Fibroblast of mammary gland (primary cell): ENCODE results near the gene ARHGAP44.

ENCODE experiments used
- DNase-seq: peaks from one replicate; pipeline ENCODE4 v3.0.0-alpha.2; 2010; ENCODE audit warnings: low read depth
- H3K4me3 ChIP-seq: 2 replicates; pipeline ENCODE4 v1.5.1; 2011; ENCODE audit warnings: low read depth, mild to moderate bottlenecking, low read length, moderate library complexity; ENCODE audit not compliant: control insufficient read depth
- CTCF ChIP-seq: conservative IDR thresholded peaks from 2 replicates; pipeline ENCODE4 v1.5.1; 2011; ENCODE audit warnings: low read depth, low read length, inconsistent platforms; ENCODE audit not compliant: control insufficient read depth, insufficient read depth

ARHGAP44 gene

DNA sequence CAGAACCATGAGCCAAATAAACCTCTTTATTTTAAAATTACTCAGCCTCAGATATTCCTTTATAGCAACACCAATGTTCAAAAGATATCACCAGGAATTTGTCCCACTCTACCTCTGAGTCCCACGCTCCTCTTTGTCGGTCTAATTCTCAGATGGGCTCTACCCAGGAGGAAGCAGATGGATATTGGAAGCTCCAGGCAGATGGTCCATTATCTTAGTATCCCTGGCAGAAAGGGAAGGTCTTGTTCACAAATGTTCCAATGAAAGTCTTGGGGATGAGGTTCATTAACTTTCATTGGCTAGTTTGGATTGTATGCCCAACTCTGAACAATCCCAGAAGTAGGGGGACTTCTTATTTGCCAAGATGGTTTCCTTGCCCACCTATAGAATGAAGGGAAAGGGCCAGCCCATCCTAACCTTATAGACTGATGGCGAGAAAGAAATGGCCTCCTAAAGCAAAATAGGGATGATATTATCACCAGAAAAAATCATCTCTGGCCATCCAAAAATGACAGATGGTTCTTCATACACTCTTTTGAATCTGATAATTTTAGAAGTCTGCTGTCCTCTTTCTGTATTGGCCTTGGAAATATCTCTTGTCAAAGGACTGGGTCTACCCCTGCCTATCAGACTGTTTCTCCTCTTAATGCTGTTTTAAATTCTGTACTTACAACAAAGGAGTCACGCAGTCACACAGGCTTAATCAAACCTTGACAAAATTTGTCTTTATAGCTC lies 249.8 kb downstream of the ARHGAP44 start:
- no peak for TF ChIP-seq CTCF
- H3K4me3 ChIP-seq, result no peak overlapping the region
- no peak for DNase-seq
